Tibial nerve (tissue), 3 donors: ENCODE results near the gene HACL1.

ENCODE experiments used
- POLR2A ChIP-seq, 2 donors: fragments of 450-650 bp; IDR thresholded peaks; one replicate each; pipeline ENCODE4 v1.6.1; 2017; ENCODE audit warnings: antibody characterized with exemption in 2 of 2, mild to moderate bottlenecking in 2 of 2, moderate library complexity in 2 of 2
- TF ChIP-seq, protein P1 (sequence below), 5 experiments: fragments of 200-600 bp in 3 of 5; fragments of 450-650 bp in 2 of 5; sonication (generic) in 3 of 5; IDR thresholded peaks; one replicate each; pipeline ENCODE4 v1.5.1; 2016 to 2019; ENCODE audit warnings: antibody characterized with exemption in 5 of 5, mild to moderate bottlenecking in 3 of 5, moderate library complexity in 2 of 5

DNA sequence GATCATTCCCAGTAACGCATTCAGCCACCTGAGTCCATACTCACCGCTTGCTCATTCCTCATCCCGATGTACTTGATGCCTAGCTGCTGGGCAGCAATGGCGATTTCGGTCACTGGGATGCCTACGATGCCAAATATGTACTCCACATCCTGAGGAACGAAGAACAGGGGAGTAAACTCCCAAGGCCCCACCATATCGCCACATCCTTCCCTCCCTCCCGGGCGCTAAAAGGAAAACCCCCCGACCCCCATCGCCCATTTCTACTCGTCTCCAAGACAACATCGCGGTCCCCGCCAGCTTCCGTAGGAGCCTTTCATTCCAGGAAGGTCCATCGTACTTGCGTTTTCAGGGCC is 347 bp downstream of the HACL1 start:
- TF ChIP-seq, protein P1, sequence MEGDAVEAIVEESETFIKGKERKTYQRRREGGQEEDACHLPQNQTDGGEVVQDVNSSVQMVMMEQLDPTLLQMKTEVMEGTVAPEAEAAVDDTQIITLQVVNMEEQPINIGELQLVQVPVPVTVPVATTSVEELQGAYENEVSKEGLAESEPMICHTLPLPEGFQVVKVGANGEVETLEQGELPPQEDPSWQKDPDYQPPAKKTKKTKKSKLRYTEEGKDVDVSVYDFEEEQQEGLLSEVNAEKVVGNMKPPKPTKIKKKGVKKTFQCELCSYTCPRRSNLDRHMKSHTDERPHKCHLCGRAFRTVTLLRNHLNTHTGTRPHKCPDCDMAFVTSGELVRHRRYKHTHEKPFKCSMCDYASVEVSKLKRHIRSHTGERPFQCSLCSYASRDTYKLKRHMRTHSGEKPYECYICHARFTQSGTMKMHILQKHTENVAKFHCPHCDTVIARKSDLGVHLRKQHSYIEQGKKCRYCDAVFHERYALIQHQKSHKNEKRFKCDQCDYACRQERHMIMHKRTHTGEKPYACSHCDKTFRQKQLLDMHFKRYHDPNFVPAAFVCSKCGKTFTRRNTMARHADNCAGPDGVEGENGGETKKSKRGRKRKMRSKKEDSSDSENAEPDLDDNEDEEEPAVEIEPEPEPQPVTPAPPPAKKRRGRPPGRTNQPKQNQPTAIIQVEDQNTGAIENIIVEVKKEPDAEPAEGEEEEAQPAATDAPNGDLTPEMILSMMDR (IDR thresholded peaks at IDR 0.05): no peak
- no peak for TF ChIP-seq POLR2A (IDR thresholded peaks at IDR 0.05)
